GM23338 (cell line): ENCODE results near the gene PARVG.

ENCODE experiments used
- CTCF ChIP-seq, 2 experiments: fragments of 200-600 bp in 1 of 2; sonication (generic) in 1 of 2; conservative IDR thresholded peaks; 2 replicates each; pipeline versions ENCODE4 v1.5.1 to v1.6.1; 2016 to 2017; ENCODE audit warnings: antibody characterized with exemption in 2 of 2, low read depth in 2 of 2, mild to moderate bottlenecking in 2 of 2, moderate library complexity in 1 of 2
- EZH2 ChIP-seq: fragments of 200-600 bp; sonication (generic); IDR thresholded peaks from one replicate; pipeline ENCODE4 v1.8.0; 2017; ENCODE audit warnings: antibody characterized with exemption, mild to moderate bottlenecking, low read depth; ENCODE audit not compliant: unreplicated experiment
- EZH2phosphoT487 ChIP-seq: fragments of 200-600 bp; sonication (generic); IDR thresholded peaks from one replicate; pipeline ENCODE4 v1.8.1; 2018; ENCODE audit warnings: antibody characterized with exemption; ENCODE audit not compliant: unreplicated experiment
- JUNB ChIP-seq: IDR thresholded peaks from one replicate; pipeline ENCODE4 v1.6.1; 2016; ENCODE audit warnings: antibody characterized with exemption; ENCODE audit not compliant: unreplicated experiment
- POLR2AphosphoS5 ChIP-seq: IDR thresholded peaks from 2 replicates; pipeline ENCODE4 v1.6.1; 2016; ENCODE audit warnings: antibody characterized with exemption, low read depth

DNA sequence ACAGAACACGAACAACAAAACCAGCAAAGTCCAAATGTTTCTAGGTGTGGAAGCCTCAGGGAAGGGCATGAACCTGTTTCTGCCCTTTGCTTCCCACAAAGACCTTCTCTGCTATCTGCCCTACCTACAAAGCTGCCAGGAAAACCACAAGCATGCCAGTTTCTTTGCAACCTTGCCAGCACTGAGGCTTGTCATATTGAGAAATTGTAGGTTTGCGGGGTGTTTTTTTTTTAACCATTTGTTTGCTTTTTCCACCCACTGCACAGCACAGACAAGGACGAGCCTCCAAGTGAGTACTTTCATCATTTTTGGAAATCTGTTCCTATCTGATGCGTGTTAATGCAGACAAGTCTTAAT is 12.8 kb downstream of the PARVG start:
- TF ChIP-seq CTCF (conservative IDR thresholded peaks at IDR 0.05; ENCODE audit: low read depth in 2 of 2): no peak
- no peak for TF ChIP-seq POLR2AphosphoS5
- TF ChIP-seq JUNB: no peak
- TF ChIP-seq EZH2: no peak
- no peak for TF ChIP-seq EZH2phosphoT487
